Inferior parietal cortex (tissue), 1 donor: Measurements from ENCODE around the gene LAMC3.

Experiments
- DNase-seq: peaks from one replicate; pipeline ENCODE4 v3.0.0-alpha.2; 2016; ENCODE audit errors: extremely low spot score

Gene LAMC3

GRCh38 chr9:131076347-131077195, 67.6 kb downstream of the LAMC3 start:
- no peak for DNase-seq

- no peak for DNase-seq
These were observed 69.7 kb downstream of the LAMC3 start for GRCh38 chr9:131078427-131079366.

GRCh38 chr9:131080589-131080988, 71.6 kb downstream of the LAMC3 start:
- DNase-seq = no peak

GRCh38 chr9:131081868-131082267, 72.9 kb downstream of the LAMC3 start:
- DNase-seq = no peak

GRCh38 chr9:131082774-131083512, 74.0 kb downstream of the LAMC3 start:
- DNase-seq = no peak

GRCh38 chr9:131084661-131085369, 75.8 kb downstream of the LAMC3 start:
- no peak for DNase-seq

GRCh38 chr9:131085370-131086122, 76.6 kb downstream of the LAMC3 start:
- no peak for DNase-seq

- no peak for DNase-seq
These were observed 78.5 kb downstream of the LAMC3 start for GRCh38 chr9:131087354-131087893.

GRCh38 chr9:131090025-131090787, 81.2 kb downstream of the LAMC3 start:
- DNase-seq = no peak

GRCh38 chr9:131091352-131091992, 82.5 kb downstream of the LAMC3 start:
- no peak for DNase-seq

- no peak for DNase-seq
These were observed 83.1 kb downstream of the LAMC3 start for GRCh38 chr9:131092030-131092429.

GRCh38 chr9:131092548-131093440, 83.8 kb downstream of the LAMC3 start:
- no peak for DNase-seq

- DNase-seq = no peak
These were observed 85.0 kb downstream of the LAMC3 start for GRCh38 chr9:131094015-131094414.

GRCh38 chr9:131094622-131095021, 85.6 kb downstream of the LAMC3 start:
- DNase-seq = no peak

- no peak for DNase-seq
These were observed 86.8 kb downstream of the LAMC3 start for GRCh38 chr9:131095666-131096268.

- peak; percentile 51 for DNase-seq
These were observed 87.5 kb downstream of the LAMC3 start, which contains the start of gene AIF1L for GRCh38 chr9:131096269-131097125. AIF1L (plus strand) TSS chr9:131096531; CDS start chr9:131096630, 99 bp downstream.
